Measurements from ENCODE around the gene ARHGEF28. TPM values are rescaled to one million over a fixed set of nuclear protein-coding genes. Genes with fewer than 3 reads are reported as not detected.

Gene ARHGEF28
- total and polyA plus RNA-seq, 2 of the 13 experiments (the other 11 are each of a cell fraction or from before 2014, with no cell fraction given) = 17.4 to 34.1 TPM

DNA sequence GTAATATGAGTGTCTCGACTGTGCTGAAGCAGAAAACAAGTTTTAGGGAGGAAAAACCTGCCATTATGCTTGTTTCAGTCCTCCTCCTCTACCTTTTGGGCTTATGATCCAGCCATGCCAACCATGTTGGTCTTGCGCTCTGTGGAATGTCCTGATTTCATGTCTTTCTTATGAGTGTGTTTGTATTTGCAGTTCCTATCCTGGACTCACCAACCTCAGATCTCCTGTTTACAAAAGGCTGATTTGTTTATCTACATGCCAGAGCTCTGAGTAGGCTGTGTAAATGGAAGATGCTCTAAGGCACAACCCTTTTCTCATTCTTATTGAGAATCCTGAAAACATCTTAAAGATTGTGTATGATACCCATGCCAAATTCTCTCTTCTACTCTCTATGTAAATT, 138.6 kb downstream of the ARHGEF28 start:
- Histone ChIP-seq H3K27ac (ENCODE audit: extremely low read length, insufficient read depth, low read length) (peak overlapping the region; percentile 66), H3K4me1 (ENCODE audit: insufficient read depth, low read length) (peaks cover 57% of the 10 kb centered on the region), H3K9ac (ENCODE audit: insufficient read depth, low read depth, low read length) (no peak overlapping the region), H3K27me3 (ENCODE audit: control insufficient read depth in 1 of 2, insufficient read depth in 2 of 2, low read length in 2 of 2) (no peaks in the 10 kb centered on the region), H3K4me3 (replicated peaks in 1 of 3; ENCODE audit: insufficient read depth in 1 of 3, low read depth in 2 of 3, low read length in 3 of 3) (no peak overlapping the region; a peak in 1 of 6 replicates), H3K36me3 (replicated peaks in 1 of 2; ENCODE audit: control insufficient read depth in 1 of 2, insufficient read depth in 2 of 2, low read length in 2 of 2) (no peaks in the 10 kb centered on the region; a peak in 1 of 5 replicates), H4K20me1 (ENCODE audit: insufficient read depth, low read length) (no peaks in the 10 kb centered on the region), H3K79me2 (ENCODE audit: insufficient read depth, low read length) (no peaks in the 10 kb centered on the region), H2AFZ (ENCODE audit: low read length) (no peak overlapping the region), H3K4me2 (ENCODE audit: low read depth, low read length) (peak overlapping the region; percentile 41), H3K9me3 (ENCODE audit: low read length) (no peaks in the 10 kb centered on the region)
- WGBS (ENCODE audit: low lambda C conversion rate) = 93% methylated on average over 2 of the region's 2 CpGs
- intact Hi-C loops (cut with micrococcal nuclease; ENCODE audit: unreplicated experiment) = loop anchor here (5.0 kb wide), 1 partner anchor 37 kb away; no protein-coding TSS in a partner anchor
- ATAC-seq (peak; percentile 70), DNase-seq (ENCODE audit: low spot score) (peak; percentile 78), FAIRE-seq (no peak)
- POLR2A ChIA-PET = no interaction called here
- CTCF ChIA-PET (ENCODE audit: low intra/inter-chr PET ratio, low total read pairs) = no interaction called here
- no TSS peak for BruUV-seq (replicated peaks)
- in situ Hi-C loops (cut with HindIII; ENCODE audit: extremely low pct_ligation_motif_present, low pct_unique_long_range_greater_than_20kb) = no loop called here
- TF ChIP-seq IRF1 (CRISPR knock-in tag; IDR thresholded peaks at IDR 0.05; ENCODE audit: low read depth) (no peak), POLR2AphosphoS2 (IDR thresholded peaks at IDR 0.05; ENCODE audit: low read depth, low read length) (no peak), FOXO1 (CRISPR knock-in tag; IDR thresholded peaks at IDR 0.05) (peak; percentile 80; the same call in 1 of the 2 replicates), FOXC1 (CRISPR knock-in tag; IDR thresholded peaks at IDR 0.05; ENCODE audit: borderline replicate concordance) (no peak), EHMT2 (IDR thresholded peaks at IDR 0.05; ENCODE audit: borderline replicate concordance, low read depth, low read length) (no peak), ZNF121 (CRISPR knock-in tag; IDR thresholded peaks at IDR 0.05) (no peak), ZNF383 (CRISPR knock-in tag; IDR thresholded peaks at IDR 0.05; ENCODE audit: borderline replicate concordance) (no peak), DNMT3B (CRISPR knock-in tag; conservative IDR thresholded peaks at IDR 0.05) (no peak), ZNF558 (CRISPR knock-in tag; IDR thresholded peaks at IDR 0.05; ENCODE audit: borderline replicate concordance) (no peak), FIP1L1 (IDR thresholded peaks at IDR 0.05; ENCODE audit: borderline replicate concordance, insufficient read depth, low read depth, low read length) (no peak), FOXO4 (CRISPR knock-in tag; conservative IDR thresholded peaks at IDR 0.05) (no peak), ONECUT2 (CRISPR knock-in tag; IDR thresholded peaks at IDR 0.05) (no peak)
- TF ChIP-seq, protein P1, sequence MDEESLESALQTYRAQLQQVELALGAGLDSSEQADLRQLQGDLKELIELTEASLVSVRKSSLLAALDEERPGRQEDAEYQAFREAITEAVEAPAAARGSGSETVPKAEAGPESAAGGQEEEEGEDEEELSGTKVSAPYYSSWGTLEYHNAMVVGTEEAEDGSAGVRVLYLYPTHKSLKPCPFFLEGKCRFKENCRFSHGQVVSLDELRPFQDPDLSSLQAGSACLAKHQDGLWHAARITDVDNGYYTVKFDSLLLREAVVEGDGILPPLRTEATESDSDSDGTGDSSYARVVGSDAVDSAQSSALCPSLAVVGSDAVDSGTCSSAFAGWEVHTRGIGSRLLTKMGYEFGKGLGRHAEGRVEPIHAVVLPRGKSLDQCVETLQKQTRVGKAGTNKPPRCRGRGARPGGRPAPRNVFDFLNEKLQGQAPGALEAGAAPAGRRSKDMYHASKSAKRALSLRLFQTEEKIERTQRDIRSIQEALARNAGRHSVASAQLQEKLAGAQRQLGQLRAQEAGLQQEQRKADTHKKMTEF (CRISPR knock-in tag; IDR thresholded peaks at IDR 0.05) = peak; percentile 67
- TF ChIP-seq, protein P2, sequence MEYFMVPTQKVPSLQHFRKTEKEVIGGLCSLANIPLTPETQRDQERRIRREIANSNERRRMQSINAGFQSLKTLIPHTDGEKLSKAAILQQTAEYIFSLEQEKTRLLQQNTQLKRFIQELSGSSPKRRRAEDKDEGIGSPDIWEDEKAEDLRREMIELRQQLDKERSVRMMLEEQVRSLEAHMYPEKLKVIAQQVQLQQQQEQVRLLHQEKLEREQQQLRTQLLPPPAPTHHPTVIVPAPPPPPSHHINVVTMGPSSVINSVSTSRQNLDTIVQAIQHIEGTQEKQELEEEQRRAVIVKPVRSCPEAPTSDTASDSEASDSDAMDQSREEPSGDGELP (IDR thresholded peaks at IDR 0.05; ENCODE audit: borderline replicate concordance, low read depth) = no peak
- TF ChIP-seq, protein P3, sequence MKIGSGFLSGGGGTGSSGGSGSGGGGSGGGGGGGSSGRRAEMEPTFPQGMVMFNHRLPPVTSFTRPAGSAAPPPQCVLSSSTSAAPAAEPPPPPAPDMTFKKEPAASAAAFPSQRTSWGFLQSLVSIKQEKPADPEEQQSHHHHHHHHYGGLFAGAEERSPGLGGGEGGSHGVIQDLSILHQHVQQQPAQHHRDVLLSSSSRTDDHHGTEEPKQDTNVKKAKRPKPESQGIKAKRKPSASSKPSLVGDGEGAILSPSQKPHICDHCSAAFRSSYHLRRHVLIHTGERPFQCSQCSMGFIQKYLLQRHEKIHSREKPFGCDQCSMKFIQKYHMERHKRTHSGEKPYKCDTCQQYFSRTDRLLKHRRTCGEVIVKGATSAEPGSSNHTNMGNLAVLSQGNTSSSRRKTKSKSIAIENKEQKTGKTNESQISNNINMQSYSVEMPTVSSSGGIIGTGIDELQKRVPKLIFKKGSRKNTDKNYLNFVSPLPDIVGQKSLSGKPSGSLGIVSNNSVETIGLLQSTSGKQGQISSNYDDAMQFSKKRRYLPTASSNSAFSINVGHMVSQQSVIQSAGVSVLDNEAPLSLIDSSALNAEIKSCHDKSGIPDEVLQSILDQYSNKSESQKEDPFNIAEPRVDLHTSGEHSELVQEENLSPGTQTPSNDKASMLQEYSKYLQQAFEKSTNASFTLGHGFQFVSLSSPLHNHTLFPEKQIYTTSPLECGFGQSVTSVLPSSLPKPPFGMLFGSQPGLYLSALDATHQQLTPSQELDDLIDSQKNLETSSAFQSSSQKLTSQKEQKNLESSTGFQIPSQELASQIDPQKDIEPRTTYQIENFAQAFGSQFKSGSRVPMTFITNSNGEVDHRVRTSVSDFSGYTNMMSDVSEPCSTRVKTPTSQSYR (CRISPR knock-in tag; IDR thresholded peaks at IDR 0.05; ENCODE audit: borderline replicate concordance) = no peak
- TF ChIP-seq, protein P4, sequence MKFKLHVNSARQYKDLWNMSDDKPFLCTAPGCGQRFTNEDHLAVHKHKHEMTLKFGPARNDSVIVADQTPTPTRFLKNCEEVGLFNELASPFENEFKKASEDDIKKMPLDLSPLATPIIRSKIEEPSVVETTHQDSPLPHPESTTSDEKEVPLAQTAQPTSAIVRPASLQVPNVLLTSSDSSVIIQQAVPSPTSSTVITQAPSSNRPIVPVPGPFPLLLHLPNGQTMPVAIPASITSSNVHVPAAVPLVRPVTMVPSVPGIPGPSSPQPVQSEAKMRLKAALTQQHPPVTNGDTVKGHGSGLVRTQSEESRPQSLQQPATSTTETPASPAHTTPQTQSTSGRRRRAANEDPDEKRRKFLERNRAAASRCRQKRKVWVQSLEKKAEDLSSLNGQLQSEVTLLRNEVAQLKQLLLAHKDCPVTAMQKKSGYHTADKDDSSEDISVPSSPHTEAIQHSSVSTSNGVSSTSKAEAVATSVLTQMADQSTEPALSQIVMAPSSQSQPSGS (CRISPR knock-in tag; IDR thresholded peaks at IDR 0.05) = no peak
